ENCODE results near the gene KCNJ13.

The KCNJ13 gene

DNA sequence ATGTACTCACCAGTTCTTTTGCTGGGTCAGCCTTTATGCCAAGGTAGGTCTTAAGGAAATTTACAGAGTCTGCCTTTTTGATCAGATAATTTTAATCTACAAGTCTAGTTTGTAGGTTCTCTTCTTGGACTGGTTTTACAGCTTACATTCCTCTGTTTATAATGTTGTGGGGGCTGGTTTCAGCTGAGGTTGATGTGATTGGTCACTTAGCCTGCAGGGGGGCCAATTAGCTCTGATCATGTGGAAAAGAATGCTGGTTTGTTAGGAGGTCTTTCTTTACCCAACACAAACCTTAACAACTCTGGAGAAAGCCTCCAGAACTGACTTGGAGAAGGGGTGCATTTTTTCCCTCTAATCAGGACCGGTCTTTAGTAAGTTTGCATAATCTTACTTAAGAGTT is at the start of gene KCNJ13:
Gene KCNJ13 (minus strand): TSS at position 131 of the 400 bp plus-strand sequence. CDS start 5,203 bp downstream, outside the sequence.
- Histone ChIP-seq H3K27me3 (ENCODE audit: insufficient read depth, low read length) (no peaks in the 10 kb centered on the region), H3K36me3 (ENCODE audit: insufficient read depth, low read length) (peaks cover 16% of the 10 kb centered on the region), H3K4me1 (ENCODE audit: insufficient read depth, low read length) (peaks cover 6% of the 10 kb centered on the region), H3K9me3 (ENCODE audit: low read length) (no peaks in the 10 kb centered on the region), H3K4me3 (ENCODE audit: low read length) (no peak within 1 kb of the TSS), H2AFZ (ENCODE audit: low read depth, low read length) (no peak within 1 kb of the TSS)

DNA sequence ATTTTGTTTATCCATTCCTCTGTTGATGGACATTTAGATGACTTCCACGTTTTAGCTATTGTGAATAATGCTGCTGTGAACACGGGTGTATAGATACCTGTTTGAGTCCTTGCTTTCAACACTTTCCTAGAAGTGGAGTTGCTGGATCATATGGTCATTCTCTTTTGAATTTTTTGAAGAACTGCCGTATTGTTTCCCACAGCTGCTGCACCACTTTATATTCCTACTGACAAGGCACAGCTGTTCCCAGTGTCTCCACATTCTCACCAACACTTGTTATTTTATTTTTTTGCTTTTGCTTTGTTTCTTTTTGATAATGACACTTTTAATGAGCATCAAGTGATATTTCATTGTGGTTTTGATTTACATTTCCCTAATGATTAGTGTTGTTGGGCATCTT is 41.4 kb upstream of the KCNJ13 start:
- Histone ChIP-seq H2AFZ (ENCODE audit: low read depth, low read length) (no peak overlapping the region), H3K4me1 (ENCODE audit: insufficient read depth, low read length) (no peaks in the 10 kb centered on the region), H3K27me3 (ENCODE audit: insufficient read depth, low read length) (no peaks in the 10 kb centered on the region), H3K9me3 (ENCODE audit: low read length) (no peaks in the 10 kb centered on the region), H3K4me3 (ENCODE audit: low read length) (no peak overlapping the region), H3K36me3 (ENCODE audit: insufficient read depth, low read length) (peaks cover 84% of the 10 kb centered on the region)

DNA sequence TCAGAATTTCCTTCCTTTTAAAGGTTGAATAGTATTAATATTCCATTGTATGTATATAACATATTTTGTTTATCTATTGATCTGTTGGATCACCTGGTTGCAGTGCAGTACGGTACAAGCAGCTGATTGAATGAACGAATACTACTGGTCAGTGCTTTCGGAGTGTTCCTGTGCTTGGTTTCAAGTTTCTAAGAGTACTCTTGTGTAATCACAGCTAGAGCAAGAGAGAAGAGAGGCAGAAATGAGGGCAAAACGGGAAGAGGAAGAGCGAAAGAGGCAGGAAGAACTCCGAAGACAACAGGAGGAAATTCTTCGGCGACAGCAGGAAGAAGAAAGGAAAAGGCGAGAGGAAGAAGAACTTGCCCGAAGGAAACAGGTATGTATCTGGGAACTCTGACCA is 40.3 kb upstream of the KCNJ13 start:
- Histone ChIP-seq H3K36me3 (ENCODE audit: insufficient read depth, low read length) (peaks cover 87% of the 10 kb centered on the region), H3K4me3 (ENCODE audit: low read length) (no peak overlapping the region), H3K4me1 (ENCODE audit: insufficient read depth, low read length) (no peaks in the 10 kb centered on the region), H3K27me3 (ENCODE audit: insufficient read depth, low read length) (no peaks in the 10 kb centered on the region), H2AFZ (ENCODE audit: low read depth, low read length) (no peak overlapping the region), H3K9me3 (ENCODE audit: low read length) (no peaks in the 10 kb centered on the region)

DNA sequence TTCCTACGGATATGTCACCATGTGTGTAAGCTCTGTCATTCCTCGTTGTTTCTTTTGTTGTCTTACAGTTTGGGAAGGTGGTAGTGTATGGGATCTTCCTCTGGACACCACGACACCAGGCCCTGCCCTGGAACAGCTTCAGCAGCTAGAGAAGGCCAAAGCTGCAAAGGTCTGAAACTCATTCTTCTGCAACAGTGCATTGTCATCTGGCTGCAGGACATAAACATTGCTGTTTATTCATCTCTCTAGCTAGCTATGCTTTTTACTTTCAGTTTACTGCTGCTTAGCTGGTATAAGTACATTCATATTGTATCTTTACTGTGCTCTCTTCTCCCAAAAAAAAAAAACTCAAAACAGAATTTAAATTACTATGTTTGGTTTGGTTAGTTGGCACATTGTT is 39.2 kb upstream of the KCNJ13 start:
- Histone ChIP-seq H3K9me3 (ENCODE audit: low read length) (no peaks in the 10 kb centered on the region), H3K4me1 (ENCODE audit: insufficient read depth, low read length) (no peaks in the 10 kb centered on the region), H3K36me3 (ENCODE audit: insufficient read depth, low read length) (peaks cover 89% of the 10 kb centered on the region), H2AFZ (ENCODE audit: low read depth, low read length) (no peak overlapping the region), H3K27me3 (ENCODE audit: insufficient read depth, low read length) (no peaks in the 10 kb centered on the region), H3K4me3 (ENCODE audit: low read length) (no peak overlapping the region)

DNA sequence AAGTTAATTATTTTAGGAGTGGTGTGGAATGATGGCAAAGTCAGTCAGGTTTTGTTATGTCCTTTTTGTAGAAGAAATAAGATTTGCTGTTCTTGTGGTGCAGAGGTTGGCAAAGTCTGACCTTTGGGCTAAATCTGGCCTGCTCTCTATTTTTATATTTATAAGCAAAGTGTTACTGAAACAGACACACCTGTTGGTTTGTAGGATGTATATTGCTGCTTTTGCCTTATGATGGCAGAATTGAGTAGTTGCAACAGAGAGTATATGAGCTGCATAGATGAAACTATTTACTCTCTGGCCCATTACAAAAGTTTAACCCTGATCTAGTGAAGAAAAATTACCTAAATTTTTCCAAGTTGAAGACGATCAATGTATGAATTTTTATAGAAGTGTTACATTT is 34.1 kb upstream of the KCNJ13 start:
- Histone ChIP-seq H3K9me3 (ENCODE audit: low read length) (no peaks in the 10 kb centered on the region), H2AFZ (ENCODE audit: low read depth, low read length) (no peak overlapping the region), H3K27me3 (ENCODE audit: insufficient read depth, low read length) (no peaks in the 10 kb centered on the region), H3K4me3 (ENCODE audit: low read length) (no peak overlapping the region), H3K36me3 (ENCODE audit: insufficient read depth, low read length) (peaks cover 80% of the 10 kb centered on the region), H3K4me1 (ENCODE audit: insufficient read depth, low read length) (no peaks in the 10 kb centered on the region)

DNA sequence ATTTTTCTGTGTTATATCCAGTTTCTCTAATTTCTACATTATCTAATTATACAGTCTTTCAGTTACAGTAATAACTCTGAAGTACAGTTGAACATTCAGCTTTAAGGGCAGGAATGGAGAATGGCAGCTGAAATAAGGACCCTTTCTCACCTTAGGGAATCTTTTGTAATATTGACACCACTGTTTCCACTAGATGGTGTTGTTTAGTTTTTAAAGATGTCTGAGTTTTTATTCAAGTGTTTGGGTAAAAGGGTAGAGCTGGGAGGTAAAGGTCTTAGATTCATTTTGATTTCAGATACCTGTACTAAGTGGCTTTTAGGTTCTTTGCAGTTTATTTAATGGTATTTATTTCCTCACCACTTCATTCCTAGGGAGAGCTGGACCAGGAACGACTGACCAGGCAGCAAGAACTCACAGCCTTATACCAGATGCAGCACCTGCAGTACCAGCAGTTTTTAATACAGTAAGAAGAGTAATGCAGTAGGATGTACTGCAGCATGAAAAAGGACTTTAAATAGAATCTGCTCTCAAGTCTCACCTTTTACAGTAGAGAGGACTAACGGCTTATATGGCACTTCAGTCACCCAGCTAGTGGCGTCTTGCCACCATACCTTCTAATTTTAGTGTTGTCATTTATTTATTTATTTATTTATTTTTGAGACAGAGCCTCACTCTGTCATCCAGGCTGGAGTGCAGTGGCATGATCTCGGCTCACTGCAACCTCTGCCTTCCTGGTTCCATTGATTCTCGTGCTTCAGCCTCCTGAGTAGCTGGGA is 33.2 kb upstream of the KCNJ13 start:
- no peaks in the 10 kb centered on the region for H3K9me3 ChIP-seq (ENCODE audit: low read length)
- no peaks in the 10 kb centered on the region for H3K27me3 ChIP-seq (ENCODE audit: insufficient read depth, low read length)
- H3K36me3 ChIP-seq (ENCODE audit: insufficient read depth, low read length): peaks cover 74% of the 10 kb centered on the region
- no peaks in the 10 kb centered on the region for H3K4me1 ChIP-seq (ENCODE audit: insufficient read depth, low read length)
- H3K4me3 ChIP-seq (ENCODE audit: low read length): no peak overlapping the region
- no peak overlapping the region for H2AFZ ChIP-seq (ENCODE audit: low read depth, low read length)

DNA sequence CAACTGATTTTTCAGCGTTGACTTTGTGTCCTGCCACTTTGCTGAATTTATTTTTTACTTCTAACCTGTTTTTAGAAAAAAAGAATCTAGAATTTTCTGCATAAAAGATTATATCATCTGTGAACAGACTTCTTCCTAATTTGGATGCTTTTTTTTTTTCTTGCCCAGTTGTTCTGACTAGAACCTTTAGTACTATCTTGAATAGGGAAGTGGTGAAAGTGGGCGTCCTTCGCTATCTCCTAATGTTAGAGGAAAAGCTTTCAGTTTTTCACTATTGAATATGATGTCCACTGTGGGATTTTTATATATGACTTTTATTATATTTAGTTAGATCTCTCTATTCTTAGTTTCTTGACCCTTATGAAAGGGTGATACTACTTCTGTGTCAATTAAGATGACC is 25.7 kb upstream of the KCNJ13 start:
- Histone ChIP-seq H3K4me1 (ENCODE audit: insufficient read depth, low read length) (no peaks in the 10 kb centered on the region), H3K9me3 (ENCODE audit: low read length) (peaks cover 10% of the 10 kb centered on the region), H3K36me3 (ENCODE audit: insufficient read depth, low read length) (peaks cover 42% of the 10 kb centered on the region), H2AFZ (ENCODE audit: low read depth, low read length) (no peak overlapping the region), H3K4me3 (ENCODE audit: low read length) (no peak overlapping the region), H3K27me3 (ENCODE audit: insufficient read depth, low read length) (no peaks in the 10 kb centered on the region)

DNA sequence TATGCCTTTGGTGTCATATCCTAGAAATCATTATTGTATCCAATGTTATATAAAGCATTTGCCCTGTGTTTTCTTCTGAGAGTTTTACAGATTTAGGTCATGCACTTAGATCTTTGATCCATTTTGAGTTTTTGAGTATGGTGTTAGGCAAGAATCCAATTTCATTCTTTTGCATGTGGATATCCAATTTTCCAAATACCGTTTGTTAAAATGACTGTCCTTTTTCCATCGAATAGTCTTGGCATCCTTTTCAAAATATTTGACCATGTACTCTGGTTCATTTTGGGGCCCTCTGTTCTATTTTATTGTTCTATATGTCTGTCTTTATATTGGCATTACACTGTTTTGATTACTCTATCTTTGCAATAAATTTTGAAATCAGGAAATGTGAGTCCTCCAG is 23.8 kb upstream of the KCNJ13 start:
- no peaks in the 10 kb centered on the region for H3K27me3 ChIP-seq (ENCODE audit: insufficient read depth, low read length)
- peaks cover 10% of the 10 kb centered on the region for H3K9me3 ChIP-seq (ENCODE audit: low read length)
- no peak overlapping the region for H3K4me3 ChIP-seq (ENCODE audit: low read length)
- H2AFZ ChIP-seq (ENCODE audit: low read depth, low read length): no peak overlapping the region
- H3K36me3 ChIP-seq (ENCODE audit: insufficient read depth, low read length): peaks cover 45% of the 10 kb centered on the region
- no peaks in the 10 kb centered on the region for H3K4me1 ChIP-seq (ENCODE audit: insufficient read depth, low read length)

DNA sequence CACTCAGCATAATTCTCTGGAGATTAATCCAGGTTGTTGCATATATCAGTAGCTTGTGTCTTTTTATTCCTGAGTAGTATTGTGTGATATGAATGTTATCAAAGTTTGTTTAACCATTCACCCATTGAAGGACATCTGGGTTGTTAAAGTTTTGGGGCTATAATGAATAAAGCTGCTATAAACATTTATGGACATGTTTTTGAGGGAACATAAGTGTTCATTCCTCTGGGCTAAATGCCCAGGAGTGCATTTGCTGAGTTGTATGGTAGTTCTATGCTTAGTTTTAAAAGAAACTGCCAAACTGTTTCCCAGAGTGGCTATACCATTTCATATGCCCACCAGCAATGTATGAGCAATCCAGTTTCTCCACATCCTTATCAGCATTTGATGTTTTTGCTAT is 21.8 kb upstream of the KCNJ13 start:
- Histone ChIP-seq H2AFZ (ENCODE audit: low read depth, low read length) (no peak overlapping the region), H3K27me3 (ENCODE audit: insufficient read depth, low read length) (no peaks in the 10 kb centered on the region), H3K36me3 (ENCODE audit: insufficient read depth, low read length) (peaks cover 57% of the 10 kb centered on the region), H3K4me3 (ENCODE audit: low read length) (no peak overlapping the region), H3K4me1 (ENCODE audit: insufficient read depth, low read length) (no peaks in the 10 kb centered on the region), H3K9me3 (ENCODE audit: low read length) (peaks cover 10% of the 10 kb centered on the region)

DNA sequence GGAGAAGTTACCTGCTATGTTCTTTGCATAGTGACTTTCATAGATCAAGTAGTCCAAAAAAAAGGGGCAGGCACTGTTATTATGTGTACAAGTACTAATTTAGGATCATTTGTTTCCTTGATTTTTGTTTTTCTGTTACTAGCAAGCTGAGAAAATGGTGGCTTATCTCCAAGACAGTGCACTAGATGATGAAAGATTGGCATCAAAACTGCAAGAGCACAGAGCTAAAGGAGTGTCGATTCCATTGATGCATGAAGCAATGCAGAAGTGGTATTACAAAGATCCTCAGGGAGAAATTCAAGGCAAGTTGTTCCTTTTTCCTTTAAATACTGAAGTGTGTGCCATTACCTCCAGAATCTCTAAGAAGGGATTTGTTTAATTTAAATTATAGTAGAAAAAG is 19.6 kb upstream of the KCNJ13 start:
- H3K9me3 ChIP-seq (ENCODE audit: low read length): peaks cover 5% of the 10 kb centered on the region
- no peaks in the 10 kb centered on the region for H3K4me1 ChIP-seq (ENCODE audit: insufficient read depth, low read length)
- peaks cover 78% of the 10 kb centered on the region for H3K36me3 ChIP-seq (ENCODE audit: insufficient read depth, low read length)
- H2AFZ ChIP-seq (ENCODE audit: low read depth, low read length): no peak overlapping the region
- no peak overlapping the region for H3K4me3 ChIP-seq (ENCODE audit: low read length)
- H3K27me3 ChIP-seq (ENCODE audit: insufficient read depth, low read length): no peaks in the 10 kb centered on the region

DNA sequence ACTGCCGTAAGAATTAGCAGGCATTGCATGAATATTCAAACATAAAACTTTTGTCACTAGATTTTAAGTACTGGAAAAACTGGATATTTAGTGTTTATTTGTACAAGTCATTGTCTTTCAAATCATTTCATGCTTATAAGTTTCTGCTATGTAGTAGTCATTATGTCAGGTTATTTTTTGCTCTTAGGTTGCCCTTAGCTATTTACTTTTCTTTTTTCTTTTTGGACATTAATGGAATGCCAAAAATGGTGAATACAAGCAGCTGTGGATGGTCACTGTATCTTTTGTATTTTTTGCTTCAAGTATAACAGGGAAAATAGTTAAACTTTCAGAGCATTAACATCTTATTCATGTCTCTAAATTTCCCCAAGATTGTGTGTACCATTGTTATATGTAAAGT is 18.6 kb upstream of the KCNJ13 start:
- Histone ChIP-seq H3K27me3 (ENCODE audit: insufficient read depth, low read length) (no peaks in the 10 kb centered on the region), H3K9me3 (ENCODE audit: low read length) (no peaks in the 10 kb centered on the region), H3K36me3 (ENCODE audit: insufficient read depth, low read length) (peaks cover 80% of the 10 kb centered on the region), H2AFZ (ENCODE audit: low read depth, low read length) (no peak overlapping the region), H3K4me1 (ENCODE audit: insufficient read depth, low read length) (no peaks in the 10 kb centered on the region), H3K4me3 (ENCODE audit: low read length) (no peak overlapping the region)

DNA sequence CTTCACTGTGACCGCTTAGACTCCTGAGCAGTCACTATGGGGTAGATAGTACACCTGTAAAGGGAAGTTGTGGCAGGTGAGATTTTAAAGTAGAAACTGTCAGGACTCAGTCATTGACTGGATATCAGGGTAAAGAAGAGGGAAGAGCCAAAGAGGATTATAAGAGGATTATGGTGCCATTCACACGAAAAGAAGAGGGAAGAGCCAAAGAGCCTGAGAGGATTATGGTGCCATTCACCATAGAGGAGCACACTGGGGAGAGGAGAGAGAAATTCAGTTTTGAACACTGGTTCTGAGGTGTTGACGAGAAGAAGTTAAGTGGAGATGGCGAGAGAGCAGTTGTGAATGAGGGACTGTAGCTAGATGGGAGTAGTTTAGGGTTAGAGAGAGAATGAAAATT is 16.9 kb upstream of the KCNJ13 start:
- Histone ChIP-seq H3K9me3 (ENCODE audit: low read length) (no peaks in the 10 kb centered on the region), H2AFZ (ENCODE audit: low read depth, low read length) (no peak overlapping the region), H3K4me1 (ENCODE audit: insufficient read depth, low read length) (no peaks in the 10 kb centered on the region), H3K4me3 (ENCODE audit: low read length) (no peak overlapping the region), H3K27me3 (ENCODE audit: insufficient read depth, low read length) (no peaks in the 10 kb centered on the region), H3K36me3 (ENCODE audit: insufficient read depth, low read length) (peaks cover 90% of the 10 kb centered on the region)

DNA sequence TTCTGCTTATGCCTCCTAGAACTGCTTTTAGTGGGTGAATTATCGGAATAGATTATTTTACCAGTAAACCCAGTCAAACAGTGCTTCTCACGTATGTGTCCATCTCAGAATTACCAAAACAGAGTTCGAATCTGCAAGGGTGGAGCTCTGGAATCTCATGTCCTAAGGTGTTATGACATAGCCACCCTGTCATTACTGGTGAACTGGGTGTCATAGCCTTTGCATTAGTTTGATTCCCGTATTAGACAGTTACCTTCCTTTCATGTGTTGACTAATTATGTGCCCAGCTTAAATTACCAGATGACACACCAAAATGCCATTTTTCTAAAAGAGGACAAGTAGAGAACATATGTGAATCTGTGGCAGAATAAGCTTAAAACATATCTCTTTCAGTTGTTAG is 15.2 kb upstream of the KCNJ13 start:
- Histone ChIP-seq H3K9me3 (ENCODE audit: low read length) (no peaks in the 10 kb centered on the region), H3K4me1 (ENCODE audit: insufficient read depth, low read length) (no peaks in the 10 kb centered on the region), H3K27me3 (ENCODE audit: insufficient read depth, low read length) (no peaks in the 10 kb centered on the region), H2AFZ (ENCODE audit: low read depth, low read length) (no peak overlapping the region), H3K4me3 (ENCODE audit: low read length) (no peak overlapping the region), H3K36me3 (ENCODE audit: insufficient read depth, low read length) (peaks cover 86% of the 10 kb centered on the region)

DNA sequence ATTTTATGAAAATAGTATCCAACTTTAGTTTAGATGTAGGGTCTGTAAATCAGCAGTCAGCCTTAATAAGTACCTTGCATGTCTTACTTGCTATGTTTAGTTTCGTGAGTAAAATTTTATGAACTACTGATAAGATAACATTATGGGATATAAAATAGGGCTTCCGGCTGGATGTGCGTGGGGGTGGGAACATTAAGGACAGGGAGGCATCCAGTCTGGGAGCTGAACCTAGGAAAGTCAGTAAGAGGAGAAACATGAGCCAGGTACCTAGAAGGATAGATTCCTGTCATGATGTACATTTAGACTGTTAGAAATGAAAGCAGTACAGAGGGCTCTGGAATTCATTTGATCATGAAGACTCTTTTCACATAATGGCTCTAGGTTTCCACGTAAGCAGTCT is 12.7 kb upstream of the KCNJ13 start:
- Histone ChIP-seq H3K4me1 (ENCODE audit: insufficient read depth, low read length) (no peaks in the 10 kb centered on the region), H3K36me3 (ENCODE audit: insufficient read depth, low read length) (peaks cover 73% of the 10 kb centered on the region)

More for the DNA sequence above, 12.7 kb upstream of the KCNJ13 start:
- no peak overlapping the region for H3K4me3 ChIP-seq (ENCODE audit: low read length)
- H3K27me3 ChIP-seq (ENCODE audit: insufficient read depth, low read length): no peaks in the 10 kb centered on the region
- no peaks in the 10 kb centered on the region for H3K9me3 ChIP-seq (ENCODE audit: low read length)
- no peak overlapping the region for H2AFZ ChIP-seq (ENCODE audit: low read depth, low read length)

All from neuron (in vitro differentiated cells).